CMK (cell line): ENCODE results near the gene ADGRB2.

Experiments
- DNase-seq: peaks from one replicate; pipeline ENCODE4 v3.0.0-alpha.2; 2010; ENCODE audit warnings: low read depth

ADGRB2 gene, protein sequence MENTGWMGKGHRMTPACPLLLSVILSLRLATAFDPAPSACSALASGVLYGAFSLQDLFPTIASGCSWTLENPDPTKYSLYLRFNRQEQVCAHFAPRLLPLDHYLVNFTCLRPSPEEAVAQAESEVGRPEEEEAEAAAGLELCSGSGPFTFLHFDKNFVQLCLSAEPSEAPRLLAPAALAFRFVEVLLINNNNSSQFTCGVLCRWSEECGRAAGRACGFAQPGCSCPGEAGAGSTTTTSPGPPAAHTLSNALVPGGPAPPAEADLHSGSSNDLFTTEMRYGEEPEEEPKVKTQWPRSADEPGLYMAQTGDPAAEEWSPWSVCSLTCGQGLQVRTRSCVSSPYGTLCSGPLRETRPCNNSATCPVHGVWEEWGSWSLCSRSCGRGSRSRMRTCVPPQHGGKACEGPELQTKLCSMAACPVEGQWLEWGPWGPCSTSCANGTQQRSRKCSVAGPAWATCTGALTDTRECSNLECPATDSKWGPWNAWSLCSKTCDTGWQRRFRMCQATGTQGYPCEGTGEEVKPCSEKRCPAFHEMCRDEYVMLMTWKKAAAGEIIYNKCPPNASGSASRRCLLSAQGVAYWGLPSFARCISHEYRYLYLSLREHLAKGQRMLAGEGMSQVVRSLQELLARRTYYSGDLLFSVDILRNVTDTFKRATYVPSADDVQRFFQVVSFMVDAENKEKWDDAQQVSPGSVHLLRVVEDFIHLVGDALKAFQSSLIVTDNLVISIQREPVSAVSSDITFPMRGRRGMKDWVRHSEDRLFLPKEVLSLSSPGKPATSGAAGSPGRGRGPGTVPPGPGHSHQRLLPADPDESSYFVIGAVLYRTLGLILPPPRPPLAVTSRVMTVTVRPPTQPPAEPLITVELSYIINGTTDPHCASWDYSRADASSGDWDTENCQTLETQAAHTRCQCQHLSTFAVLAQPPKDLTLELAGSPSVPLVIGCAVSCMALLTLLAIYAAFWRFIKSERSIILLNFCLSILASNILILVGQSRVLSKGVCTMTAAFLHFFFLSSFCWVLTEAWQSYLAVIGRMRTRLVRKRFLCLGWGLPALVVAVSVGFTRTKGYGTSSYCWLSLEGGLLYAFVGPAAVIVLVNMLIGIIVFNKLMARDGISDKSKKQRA (N-terminal part only)

DNA sequence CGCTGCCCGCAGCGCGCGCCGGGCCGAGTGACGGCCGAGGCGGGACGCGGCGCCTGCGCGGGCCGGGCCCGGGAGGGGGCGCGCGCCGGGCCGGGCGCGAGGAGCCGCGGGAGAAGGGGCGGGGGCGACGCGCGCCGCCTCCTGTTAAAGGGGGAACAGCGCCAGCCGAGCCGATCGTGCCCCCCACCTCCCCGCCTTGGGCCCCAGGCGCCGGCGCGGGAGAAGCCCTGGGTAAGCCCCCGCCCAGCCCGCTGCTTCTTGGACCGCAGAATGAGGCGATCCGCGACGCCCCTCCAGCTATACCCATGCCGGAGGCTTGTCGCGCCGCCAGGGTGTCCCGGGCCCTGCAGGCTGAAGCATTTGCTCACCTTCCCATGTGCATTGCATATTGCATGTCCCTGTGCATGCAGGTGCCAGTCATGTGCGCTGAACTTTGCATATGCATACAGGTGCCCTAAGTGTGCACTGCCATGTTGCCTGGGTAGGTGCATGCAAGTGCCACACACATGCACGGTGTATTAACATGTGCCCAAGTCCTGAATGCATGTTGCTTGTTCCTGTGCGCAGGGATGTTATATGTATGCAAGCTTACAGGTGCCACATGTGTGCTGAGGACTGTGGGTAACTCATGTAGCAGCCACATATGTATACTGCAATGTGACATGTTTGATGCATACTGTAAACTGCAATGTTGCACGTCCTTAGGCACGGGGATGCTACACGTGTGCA lies at the start of gene ADGRB2:
ADGRB2 (minus strand) TSS at position 29 of the 729 bp plus-strand sequence. CDS start 7,119 bp downstream, outside the sequence.
- no peak for DNase-seq

DNA sequence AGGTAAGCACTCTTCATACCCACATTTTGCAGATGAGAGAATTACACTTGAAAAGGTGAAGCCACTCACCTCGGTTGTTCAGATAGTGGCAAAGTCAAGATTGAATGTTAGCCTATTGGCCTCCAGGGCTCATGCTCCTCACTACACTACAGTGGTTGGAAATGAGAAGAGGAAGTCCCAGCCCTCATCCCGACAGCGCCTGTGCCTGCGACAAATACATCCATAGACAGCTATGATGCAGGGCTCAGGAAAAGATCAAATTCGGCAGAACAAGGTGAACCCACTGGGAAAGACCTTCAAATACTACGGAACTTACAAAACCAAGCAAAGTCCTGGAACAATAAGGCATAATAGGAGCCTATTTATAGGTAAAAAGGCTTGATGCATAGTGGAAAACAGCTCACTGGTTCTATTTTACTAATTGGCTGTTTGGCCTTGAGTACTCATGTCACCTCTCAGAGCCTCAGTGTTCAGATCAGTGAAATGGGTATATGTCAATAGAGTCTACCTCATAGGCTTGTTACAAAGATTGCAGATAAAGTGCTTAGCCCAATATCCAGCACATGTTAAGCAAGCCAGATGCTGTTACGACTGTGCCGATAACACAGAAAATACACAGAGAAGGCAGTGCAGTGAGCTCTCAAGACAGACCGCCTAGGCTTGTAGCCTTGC lies 48.2 kb upstream of the ADGRB2 start:
- no peak for DNase-seq

DNA sequence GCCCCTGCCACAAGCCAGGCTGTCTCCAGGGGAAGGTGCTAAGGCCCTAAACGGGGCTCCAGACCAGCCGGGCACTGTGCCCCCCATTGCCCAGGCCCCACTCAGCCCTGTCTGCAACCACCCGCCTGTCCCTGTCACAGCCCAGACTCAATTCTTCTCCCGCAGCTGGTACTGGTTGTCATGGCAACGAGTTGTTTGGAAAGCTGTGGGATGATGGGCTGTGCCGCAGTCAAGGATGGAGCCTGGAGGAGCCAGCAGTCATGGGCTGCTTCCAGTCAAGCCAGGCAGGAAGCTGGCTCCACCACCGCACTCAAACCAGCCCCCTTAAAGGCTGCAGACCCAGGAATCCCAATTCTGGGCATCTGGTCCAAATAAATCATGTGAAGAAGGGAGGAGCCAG lies 47.5 kb upstream of the ADGRB2 start:
- no peak for DNase-seq

DNA sequence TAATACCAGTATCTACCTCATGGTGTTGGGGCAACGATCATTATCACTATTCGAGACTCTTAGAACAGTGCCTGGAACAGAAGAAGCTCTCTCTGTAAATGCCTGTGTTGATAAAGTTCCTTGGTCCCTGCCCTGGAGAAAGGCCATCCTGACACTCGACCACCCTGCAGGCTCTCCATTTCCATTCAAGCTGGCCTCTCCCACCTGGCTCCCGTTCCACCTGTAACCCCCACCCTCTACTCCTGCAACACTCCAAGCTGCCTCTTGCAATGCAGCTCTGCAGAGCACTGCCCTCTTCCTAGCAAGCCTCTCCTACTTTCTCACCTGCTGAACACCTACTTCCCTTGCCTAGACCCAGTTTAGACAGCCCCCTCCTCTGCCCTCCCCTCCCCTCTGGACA lies 45.6 kb upstream of the ADGRB2 start:
- DNase-seq, result no peak

DNA sequence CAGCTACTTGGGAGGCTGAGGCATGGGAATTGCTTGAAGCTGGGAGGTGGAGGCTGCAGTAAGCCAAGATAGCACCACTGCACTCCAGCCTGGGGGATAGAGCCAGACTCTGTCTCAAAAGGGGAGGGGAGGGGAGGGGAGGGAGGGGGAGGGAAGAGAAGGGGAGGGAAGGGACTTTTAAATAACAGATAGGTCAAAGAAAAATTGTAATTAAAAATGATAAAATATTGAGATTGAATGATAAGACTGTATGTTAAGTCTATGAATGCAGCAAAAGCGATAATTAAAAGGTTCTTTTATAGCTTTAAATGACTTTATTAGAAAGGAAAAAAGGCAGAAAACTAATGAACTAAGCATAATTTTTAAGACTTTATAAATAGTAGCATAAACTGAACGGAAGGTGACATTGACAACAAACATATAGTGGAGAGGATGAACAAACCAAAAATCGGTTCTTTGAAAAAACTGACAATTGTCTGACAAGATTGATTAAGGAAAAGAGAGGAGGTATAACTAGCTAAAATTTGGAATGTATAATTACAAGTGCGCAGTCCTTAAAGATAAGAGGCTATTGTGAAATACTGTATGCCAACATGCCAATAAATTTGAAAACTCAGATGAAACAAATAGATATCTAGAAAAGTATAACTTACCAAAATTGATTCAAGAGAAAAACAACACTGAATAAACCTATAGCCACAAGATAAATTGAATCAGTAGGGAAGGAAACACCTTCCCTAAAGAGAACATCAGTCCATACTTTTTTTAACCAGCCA lies 43.3 kb upstream of the ADGRB2 start:
- no peak for DNase-seq

DNA sequence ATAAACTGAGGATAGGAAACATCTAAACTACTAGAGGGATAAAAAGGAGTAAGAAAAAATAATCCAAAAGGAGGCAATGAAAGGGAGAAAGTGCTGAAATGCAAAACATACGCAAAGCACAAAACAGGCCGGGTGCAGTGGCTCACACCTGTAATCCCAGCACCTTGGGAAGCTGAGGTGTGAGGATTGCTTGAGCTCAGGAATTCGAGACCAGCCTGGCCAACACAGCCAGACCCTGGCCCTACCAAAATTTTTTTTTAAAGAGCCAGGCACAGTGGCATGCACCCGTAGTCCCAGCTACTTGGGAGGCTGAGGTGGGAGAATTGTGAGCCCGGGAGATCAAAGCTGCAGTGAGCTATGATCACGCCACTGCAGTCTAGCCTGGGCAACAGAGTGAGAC lies 41.2 kb upstream of the ADGRB2 start:
- no peak for DNase-seq

DNA sequence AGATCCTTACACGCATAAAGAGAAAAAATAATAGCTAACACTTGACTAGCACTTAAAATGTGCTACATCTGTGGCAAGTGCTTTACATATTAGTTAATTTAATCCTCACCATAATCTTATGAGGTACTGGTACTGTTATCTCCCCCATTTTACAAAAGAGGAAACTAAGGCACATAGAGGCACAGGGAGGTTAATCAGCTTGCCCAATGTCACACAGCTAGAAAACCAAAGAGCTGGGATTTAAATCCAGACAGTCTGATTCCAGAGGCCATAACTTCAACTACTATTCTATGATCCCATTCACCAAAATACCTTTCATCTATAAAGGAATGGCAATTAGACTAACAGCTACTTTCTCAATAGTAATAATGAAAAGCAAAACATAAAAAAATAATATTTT lies 40.0 kb upstream of the ADGRB2 start:
- DNase-seq, result no peak

DNA sequence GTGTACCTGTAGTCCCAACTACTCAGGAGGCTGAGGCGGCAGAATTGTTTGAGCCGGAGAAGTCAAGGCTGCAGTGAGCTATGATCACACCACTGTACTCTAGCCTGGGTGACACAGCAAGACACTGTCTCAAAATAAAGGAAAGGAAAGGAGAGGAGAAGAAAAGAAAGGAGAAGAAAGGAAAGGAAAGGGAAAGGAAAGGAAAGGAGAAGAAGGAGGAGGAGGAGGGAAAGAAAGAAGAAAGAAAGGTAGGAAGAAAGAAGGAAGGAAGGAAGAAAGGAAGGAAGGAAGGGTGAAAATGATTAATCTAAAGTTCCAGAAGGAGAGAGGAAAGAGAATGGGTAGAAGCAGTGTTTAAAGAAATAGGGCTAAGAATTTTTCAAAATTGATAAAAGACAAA lies 39.5 kb upstream of the ADGRB2 start:
- DNase-seq, result no peak

DNA sequence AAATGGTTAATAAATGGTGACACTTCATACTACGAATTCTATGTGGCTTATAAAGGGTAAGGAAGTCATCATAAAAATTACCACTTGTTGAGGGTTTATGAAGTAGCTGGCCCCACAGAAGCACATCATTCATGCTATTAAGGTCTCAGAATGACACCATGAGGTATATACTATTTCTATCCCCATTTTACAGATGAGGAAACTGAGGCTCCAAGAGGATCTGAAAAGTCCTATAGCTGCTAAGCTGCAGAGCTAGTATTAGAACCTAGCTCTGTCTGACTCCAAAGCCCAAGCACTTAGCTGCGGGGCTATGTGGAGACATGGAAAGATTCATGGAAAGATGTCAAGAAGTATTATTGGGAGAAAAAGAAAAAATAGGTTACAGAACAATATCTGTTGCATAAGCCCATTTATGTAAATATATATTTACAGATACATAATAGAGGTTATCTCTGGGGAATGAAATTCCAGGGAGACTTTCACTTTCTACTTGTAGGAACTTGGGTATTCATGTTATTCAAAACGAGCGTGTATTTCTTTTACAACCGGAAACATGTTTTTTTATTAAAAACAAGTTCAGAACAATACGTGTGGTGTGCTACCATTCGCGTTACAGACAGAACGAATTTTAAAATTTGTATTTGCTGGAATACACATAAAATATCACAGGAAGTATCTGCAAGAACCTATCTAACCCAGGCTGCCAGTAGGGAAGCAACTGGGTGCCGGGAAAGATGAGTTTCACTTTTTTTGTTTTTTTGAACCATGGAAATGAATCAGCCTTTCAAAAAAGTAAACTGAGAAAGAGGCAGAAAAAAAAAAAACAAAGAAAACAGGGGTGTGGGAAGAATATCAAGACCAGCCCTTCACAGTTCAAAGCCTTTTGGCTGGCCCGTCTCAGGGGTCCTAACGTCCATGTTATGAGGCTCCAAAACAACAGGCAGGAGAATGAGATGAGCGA lies 38.3 kb upstream of the ADGRB2 start:
- DNase-seq, result no peak

DNA sequence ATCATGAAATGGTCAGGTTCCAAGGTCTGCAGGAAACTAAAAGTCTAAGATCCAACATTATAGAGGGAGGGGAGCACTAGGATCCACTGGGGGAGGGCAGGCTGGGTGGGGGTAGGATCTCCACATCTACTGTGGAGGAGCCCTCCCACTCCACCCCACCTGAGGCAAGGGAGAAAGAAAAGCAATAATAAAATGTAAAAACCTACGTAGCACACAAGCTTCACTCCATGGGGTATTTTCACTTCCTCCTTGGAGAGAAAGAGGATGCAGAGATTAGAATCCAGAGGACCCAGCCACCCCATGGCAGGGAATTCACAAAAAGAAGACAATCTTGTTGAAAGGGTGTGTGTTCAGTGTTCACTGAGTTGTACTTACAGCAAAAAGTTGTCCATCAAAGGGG lies 37.3 kb upstream of the ADGRB2 start:
- no peak for DNase-seq

DNA sequence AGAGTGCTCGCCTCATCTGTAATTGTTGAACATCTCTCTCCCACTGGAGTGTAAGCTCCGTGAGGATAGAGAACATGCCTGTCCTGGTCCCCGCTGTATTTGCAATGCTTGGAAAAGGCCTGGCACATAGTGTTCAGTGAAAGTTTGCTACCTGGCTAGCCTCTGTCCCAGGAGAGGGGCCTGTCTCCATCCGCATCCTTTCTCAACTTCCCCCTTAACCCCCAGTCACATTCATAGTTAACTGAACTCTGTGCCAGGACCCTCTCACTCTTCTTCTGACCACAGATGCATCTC lies 36.5 kb upstream of the ADGRB2 start:
- DNase-seq, result no peak

DNA sequence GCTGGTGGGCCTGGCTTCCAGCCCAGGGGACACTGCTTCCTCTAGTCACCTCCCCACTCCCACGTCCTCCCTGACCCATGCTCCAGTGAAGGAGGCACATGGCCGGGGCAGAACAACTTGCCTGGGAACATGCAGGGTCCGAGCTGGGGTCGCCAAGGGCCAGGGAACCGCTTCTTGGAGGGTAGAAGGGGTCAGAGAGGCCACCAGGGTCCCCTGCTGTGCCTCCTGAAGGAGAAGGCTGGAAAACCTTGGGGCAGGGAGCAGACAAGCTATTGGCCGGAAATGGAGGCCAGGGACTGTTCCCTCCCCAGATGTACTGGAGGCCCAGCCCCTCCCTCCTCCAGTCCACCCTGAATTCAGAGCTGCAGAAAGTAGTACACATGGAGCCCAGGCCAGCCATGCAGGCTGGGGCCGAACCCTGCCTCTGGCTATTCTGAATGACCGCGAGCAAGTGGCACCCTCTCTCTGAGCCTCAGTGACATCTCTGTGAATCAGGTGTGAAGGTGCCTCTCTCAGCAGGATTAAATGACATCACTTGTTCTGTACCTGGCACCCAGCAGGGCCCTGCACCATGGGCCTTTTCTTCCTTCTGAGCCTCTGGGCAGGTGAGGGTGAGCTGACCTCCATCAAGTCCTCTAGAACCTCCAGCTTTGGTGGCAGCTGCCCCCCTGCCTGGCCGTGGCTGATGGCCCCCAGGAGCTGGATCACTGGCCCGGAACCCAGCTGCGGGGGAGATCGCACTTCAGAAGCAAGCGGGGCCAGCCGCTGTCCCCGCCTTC lies 35.9 kb upstream of the ADGRB2 start:
- no peak for DNase-seq

DNA sequence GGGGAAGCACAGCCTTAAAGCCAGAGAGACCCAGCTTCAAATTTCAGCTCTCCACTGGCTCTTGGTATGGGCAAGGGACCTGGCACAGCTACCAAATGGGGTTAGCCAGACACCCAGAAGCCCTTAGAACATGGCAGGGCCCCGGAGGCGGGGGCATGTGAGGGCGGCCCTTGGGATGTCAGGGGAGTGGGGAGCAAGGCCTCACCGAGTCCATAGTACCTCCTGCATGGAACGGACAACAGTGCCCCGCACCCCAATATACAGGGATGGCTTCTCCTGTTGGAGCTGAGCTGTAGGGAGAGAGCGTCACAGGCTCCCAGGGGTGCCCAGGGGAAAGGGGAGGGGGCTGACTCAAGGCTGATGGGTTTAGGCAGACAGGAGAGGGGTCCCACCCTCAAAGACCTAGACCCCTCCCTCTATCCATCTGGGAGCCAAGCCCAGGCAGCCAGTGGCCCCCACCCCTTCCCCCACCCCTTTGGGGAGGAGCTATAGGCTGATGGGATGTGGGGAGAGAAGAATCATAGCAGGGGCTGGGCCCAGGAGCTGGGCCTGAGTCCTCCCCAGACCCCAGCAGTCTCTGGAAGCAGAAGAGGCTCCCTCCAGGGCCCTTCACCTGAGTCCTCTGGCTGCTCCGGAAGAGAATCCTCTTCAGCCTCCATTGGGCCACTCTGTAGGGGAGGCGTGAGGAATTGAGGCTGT lies 35.2 kb upstream of the ADGRB2 start:
- DNase-seq, result no peak

DNA sequence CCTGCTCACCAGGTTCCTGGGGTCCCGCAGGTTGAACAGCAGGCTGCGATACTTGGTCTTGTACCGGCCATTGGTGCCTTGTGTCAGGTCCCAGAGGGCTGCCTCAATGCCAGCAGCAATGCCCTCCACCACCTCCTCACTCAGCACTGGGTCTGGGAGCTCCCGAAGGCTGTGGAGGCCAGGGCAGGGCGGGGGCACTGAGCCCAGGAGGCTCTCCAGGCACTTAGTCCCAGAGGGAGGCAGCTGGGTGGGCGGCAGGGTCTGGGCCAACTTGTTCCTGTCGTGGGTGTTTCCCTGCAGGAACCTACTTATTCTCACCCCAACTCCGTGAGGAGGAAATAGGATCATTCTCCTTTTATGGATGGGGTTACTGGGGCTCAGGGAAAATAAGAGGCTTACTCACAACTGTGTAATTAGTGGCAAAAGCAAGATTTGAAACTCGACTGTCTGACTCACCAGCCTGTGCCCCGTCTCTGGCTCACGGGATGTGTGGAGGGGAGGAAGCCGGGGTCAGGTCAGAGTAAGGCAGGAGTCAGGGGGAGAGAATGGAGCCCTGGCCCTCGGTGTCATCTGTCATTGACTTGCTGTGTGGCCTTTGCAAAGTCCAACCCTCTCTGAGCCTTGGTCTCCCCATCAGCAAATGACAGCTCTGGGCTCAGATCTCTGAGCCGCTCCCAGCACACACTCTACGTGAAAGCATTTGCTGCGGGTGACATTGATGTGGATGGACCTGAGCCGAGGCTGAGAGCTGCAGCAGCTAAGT lies 34.5 kb upstream of the ADGRB2 start:
- DNase-seq, result no peak

DNA sequence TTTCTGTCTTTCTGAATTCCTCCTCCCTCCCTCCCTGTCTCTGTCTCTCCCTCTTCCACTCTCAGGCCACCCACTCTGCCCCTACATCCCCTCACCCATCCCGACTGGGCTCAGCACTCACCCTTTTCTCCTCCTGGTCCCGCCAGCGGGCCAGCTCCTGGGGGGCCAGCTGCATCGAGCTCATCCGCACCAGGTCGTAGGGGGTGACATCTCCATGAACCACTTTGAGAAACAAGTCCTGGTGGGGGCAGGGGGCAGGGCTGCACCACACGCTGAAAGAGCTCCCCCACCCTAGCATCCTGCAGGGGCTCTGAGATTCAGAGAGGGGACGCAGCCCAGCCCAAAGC lies 33.9 kb upstream of the ADGRB2 start:
- DNase-seq, result no peak

DNA sequence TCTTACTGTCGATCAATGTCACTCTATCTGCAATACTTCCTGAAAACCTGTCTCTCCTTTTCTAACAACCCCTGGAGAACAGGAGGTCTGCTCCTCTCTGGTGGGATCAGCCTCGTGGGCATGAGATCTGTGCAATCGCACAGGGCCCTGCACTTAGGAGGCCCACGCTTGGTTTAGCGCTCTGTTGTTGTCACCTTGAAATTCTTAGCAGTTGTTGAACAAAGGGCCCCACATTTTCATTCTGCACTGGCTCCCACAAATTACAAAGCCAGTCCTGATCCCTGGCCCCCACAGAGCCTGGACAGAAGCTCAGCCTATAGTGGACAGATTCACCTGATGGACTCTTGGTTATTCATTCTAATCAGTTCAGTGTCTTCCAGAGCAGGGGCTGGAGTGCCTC lies 33.1 kb upstream of the ADGRB2 start:
- no peak for DNase-seq

DNA sequence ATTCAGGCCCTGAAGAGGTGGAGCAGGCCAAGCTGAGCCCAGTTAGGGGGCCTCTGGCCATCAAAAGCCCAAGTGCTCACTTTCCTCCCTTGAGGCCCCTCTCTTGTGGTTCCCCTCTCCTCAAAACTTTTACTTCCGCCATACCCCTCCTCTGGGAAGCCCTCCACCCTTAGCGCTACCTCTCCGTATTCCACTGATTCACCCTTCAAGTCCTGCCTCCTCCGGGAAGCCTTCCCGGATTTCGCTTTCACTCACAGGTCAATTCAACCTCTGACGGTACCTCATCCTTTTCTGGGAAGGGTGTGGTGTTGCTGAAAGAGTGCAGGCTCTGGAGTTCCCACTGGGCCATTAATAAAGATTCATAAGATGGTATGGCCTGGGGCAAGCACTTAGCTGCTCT lies 32.6 kb upstream of the ADGRB2 start:
- no peak for DNase-seq
